Measurements from ENCODE around the gene WDR90. TPM values are rescaled to one million over a fixed set of nuclear protein-coding genes. Genes with fewer than 3 reads are reported as not detected.

WDR90 gene
- total RNA-seq, 1 donor from 2014 or later = 4.2 TPM

DNA sequence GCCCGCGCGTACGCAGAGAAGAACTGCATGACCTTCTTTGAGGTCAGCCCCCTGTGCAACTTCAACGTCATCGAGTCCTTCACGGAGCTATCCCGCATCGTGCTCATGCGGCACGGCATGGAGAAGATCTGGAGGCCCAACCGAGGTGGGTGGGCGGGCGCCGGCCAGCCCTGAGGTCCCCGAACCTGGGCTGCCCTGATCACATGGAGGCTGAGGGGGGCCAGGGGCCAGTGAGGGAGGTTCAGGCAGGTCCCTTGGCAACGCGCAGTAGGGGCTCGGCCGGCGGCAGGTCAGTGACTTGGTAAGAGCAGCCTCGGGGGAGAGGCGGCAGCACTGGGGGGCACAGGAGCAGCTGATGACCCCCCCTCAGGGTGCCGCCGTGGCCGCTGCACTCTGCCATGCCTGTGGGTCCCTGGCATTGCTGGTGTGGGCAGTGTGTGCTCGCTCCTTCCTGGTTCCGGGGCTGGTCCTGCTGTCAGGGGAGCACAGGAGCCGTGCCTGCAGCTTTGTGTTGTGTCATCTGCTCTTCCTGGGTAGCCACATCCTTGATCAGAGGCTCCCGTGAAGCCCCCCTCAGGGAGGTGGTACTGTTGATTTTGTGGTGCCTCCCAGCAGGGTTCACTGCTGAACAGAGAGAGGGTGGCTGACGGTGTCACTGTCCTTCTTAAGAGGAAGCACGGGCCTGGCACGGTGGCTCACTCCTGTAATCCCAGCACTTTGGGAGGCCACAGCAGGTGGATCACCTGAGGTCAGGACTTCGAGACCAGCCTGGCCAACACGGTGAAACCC is 23.0 kb upstream of the WDR90 start:
- DNase-seq (ENCODE audit: low read depth in 2 of 2) = no peak

DNA sequence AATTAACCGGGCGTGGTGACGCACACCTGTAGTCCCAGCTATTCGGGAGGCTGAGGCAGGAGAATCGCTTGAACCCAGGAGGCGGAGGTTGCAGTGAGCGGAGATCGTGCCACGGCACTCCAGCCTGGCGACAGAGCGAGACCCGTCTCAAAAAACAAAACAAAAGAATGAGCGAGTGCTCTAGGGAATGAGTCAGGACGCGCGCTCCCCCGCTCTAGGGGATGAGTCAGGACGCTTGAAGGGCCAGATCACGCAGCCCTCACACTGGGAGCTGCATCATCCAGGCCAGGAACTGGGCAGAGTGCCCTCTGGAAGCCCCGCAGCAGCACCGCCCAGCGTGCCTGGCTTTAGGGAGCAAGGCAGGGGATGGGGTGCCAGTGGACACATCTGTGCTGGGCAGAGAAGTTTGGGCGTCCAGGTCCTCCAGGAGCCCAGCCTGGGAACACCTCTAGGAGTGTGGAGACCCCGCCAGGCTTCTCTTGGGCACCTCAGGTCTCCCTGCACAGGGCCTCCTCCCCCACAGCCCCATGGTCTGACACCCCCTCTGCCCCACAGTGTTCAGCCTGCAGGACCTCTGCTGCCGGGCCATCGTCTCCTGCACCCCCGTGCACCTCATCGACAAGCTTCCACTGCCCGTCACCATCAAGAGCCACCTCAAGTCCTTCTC is 22.2 kb upstream of the WDR90 start:
- DNase-seq (ENCODE audit: low read depth in 2 of 2) = peak; percentile 57 to 95

DNA sequence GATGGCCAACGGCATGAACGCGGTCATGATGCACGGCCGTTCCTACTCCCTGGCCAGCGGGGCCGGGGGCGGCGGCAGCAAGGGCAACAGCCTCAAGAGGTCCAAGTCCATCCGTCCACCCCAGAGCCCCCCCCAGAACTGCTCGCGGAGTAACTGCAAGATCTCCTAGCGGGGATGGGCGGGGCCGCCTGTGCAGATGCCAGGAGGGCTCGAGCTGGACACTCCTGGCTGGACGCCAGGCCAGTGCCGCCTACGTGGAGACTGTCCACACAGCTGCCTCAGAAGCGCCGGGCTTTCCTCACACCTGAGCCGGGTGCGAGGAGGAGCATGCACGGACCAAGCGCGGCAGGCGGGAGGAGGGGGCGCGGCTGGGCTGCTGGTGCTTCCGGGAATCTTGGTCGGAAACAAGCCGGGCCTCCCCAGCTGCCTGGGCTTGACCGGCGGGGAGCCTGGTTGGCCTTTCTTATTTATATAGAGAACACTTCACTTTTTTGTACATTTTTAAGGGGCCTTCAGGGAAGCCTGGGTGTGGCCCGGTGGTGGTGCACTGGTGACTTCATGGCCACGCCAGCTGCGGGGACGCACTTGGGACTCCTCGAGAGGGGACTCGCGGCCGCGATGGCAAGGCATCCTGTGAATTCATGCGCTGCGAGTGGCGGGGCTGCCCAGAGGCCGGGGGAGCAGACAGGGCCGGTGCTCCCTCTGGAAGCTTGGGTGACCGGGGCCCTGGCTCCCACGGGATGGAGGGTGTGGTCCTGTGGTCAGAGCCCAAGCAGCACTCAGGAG is 21.5 kb upstream of the WDR90 start:
- DNase-seq (ENCODE audit: low read depth in 2 of 2) = no peak

DNA sequence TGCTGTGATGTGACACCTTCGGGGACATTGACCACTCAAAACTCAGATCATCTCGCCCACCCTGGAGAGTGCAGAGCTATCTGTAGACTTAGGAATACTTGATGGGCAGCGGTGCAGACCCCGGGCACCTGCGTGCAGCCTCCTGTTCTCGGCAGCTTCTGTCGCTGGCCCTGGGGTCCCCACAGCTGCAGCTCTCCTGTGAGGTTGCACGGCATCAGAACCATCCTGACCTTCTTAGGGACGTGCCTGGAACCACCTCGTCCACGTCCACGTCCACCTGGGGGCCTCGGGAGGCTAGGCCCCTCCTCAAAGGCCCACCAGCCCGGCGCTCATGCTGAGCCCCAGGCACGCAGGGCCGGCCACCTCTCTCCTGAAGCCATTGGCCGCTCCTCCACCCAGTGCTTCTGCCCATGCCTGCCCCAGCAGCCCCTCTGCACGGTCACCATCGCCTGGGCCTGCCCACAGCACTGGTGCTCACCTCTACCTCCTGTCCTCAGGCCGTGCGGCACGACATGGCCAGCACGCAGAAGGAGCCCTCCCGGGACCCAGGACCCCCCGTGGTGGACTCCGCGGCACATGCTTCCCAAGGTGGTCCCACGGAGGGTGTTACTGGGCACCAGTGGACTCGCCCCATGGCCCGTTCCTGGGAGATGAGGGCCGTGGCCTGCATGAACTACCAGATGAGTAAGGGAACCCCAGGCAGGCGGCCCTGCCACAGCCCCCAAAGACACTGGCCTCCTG is 20.7 kb upstream of the WDR90 start:
- no peak for DNase-seq (ENCODE audit: low read depth in 2 of 2)

DNA sequence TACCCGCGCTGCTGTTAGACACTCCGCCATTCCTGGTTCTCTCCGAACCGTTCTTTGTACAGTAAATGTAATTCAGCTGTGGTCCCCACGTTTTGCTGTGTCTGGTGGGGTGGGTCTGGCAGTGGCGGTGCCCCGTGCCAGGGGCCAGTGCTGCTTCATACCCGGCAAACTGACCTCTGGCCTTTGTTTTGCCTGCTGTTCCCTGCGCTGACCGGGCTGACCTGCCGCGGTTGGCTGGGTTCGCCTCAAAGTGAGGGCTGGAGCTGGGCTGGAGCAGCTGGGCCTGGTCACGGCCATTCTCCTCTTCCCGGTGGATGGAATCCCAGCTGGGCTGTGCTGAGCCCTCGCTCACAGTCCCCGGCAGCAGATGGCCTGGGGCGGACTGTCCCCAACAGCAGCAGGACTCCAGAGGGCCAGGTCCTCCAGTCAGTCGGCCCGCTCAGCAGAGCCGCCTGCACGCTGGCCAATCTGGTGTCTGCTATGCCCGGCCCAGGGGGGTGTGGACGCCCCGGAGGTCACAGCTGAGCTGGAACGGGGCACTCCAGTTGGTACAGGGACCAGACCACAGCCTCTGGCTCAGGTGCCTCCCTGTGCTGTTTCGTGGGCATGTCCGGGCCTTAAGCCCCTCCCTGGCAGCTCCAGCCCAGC is 19.9 kb upstream of the WDR90 start:
- no peak for DNase-seq (ENCODE audit: low read depth in 2 of 2)

DNA sequence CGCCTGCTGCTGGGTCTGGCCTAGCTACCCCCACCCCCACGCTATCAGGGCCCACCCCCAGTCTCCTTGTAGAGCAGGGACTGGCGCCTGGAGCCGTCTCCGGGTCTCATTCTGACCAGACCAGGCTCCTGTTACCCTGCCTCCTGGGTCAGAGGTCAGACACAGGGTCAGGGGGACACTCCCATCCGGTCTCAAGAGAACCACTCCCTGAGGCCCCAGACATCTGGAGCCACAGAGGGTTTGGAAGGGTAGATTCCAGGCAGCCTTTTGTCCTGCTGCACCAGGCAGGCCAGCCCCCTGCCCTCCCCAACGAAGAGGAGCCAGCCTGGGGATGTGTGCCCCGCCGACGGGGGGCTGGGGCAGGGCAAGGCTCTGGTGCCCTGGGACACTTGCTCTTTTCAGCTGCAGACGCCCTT is 19.3 kb upstream of the WDR90 start:
- no peak for DNase-seq (ENCODE audit: low read depth in 2 of 2)

DNA sequence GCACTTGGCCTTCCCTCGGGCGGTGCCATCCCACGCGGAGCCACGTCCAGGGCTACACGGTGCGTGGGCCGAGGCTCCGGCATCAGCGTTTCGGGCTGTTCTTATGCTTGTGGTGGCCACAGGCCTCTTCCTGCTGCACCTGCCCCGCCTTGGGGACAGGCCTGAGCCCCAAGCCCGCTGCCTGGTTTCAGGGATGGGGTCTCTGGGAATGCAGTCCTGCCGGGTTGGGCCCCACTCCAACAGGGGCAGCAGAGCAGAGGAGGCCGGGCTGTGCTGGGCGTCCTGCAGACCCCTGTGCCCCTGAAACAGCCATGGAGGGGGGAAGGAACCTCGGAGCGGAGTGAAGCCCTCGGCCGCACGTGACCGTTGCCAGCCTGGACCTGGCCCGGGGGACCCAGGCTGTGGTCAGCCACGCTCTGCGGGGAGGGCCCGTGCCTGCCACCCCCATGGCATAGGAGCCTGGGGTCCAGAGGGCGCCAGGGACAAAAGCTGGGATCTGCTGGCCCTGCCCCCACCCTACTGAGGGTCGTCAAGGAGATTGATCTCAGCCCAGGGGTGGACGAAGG is 18.8 kb upstream of the WDR90 start:
- DNase-seq (ENCODE audit: low read depth in 2 of 2) = no peak

DNA sequence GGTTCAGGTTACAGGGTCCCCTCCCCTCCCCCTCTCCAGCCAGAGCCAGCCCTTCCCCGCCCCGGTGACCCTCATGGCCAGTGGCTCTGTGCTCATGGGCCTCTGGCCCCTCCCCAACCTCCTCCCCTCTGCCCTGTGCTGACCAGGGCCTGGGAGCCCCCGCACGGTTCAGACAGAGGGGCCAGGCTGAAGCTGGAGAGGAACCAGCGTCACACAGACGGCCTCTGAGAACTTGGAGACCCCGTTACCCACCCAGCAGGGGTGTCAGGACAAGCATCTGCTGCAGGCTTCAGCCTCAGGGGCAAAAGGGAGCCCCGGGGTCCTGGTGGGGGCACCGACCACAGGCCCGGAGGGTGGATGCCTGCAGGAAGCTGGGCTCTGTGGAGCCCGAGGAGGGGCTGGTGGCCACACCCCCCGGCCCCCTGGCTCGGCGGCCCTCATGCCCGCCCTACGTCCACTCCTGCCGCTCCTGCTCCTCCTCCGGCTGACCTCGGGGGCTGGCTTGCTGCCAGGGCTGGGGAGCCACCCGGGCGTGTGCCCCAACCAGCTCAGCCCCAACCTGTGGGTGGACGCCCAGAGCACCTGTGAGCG is 18.3 kb upstream of the WDR90 start, which contains the start of gene WFIKKN1:
Gene WFIKKN1, plus strand, starts transcription at position 171 of the 591 bp plus-strand sequence. Its CDS starts 269 bp downstream, at position 440.
- DNase-seq (ENCODE audit: low read depth in 2 of 2) = no peak

DNA sequence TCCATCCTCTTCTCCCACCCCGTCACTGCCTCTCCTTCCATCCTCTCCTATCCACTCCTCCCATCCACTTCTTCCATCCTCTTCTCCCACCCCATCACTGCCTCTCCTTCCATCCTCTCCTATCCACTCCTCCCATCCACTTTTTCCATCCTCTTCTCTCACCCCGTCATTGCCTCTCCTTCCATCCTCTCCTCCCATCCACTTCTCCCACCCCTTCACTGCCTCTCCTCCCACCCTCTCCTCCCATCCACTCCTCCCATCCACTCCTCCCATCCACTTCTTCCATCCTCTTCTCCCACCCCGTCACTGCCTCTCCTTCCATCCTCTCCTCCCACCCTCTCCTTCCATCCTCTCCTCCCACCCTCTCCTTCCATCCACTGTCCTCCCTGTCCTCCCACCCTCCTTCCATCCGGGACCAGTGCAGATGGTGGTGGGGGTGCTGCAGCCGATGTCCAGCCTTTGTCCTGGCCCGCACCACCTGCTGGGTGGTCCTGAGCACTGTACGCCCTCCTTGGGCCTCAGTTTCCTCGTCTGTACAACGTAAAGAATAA is 17.3 kb upstream of the WDR90 start:
- no peak for DNase-seq (ENCODE audit: low read depth in 2 of 2)

DNA sequence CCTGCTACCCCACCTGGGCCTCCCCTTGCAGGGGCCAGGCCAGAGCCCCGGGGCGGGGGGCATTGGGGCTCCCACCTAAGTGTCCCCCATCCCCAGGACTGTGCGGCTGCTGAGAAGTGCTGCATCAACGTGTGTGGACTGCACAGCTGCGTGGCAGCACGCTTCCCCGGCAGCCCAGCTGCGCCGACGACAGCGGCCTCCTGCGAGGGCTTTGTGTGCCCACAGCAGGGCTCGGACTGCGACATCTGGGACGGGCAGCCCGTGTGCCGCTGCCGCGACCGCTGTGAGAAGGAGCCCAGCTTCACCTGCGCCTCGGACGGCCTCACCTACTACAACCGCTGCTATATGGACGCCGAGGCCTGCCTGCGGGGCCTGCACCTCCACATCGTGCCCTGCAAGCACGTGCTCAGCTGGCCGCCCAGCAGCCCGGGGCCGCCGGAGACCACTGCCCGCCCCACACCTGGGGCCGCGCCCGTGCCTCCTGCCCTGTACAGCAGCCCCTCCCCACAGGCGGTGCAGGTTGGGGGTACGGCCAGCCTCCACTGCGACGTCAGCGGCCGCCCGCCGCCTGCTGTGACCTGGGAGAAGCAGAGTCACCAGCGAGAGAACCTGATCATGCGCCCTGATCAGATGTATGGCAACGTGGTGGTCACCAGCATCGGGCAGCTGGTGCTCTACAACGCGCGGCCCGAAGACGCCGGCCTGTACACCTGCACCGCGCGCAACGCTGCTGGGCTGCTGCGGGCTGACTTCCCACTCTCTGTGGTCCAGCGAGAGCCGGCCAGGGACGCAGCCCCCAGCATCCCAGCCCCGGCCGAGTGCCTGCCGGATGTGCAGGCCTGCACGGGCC is 16.5 kb upstream of the WDR90 start:
- no peak for DNase-seq (ENCODE audit: low read depth in 2 of 2)

DNA sequence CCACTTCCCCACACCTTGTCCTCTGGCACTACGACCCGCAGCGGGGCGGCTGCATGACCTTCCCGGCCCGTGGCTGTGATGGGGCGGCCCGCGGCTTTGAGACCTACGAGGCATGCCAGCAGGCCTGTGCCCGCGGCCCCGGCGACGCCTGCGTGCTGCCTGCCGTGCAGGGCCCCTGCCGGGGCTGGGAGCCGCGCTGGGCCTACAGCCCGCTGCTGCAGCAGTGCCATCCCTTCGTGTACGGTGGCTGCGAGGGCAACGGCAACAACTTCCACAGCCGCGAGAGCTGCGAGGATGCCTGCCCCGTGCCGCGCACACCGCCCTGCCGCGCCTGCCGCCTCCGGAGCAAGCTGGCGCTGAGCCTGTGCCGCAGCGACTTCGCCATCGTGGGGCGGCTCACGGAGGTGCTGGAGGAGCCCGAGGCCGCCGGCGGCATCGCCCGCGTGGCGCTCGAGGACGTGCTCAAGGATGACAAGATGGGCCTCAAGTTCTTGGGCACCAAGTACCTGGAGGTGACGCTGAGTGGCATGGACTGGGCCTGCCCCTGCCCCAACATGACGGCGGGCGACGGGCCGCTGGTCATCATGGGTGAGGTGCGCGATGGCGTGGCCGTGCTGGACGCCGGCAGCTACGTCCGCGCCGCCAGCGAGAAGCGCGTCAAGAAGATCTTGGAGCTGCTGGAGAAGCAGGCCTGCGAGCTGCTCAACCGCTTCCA is 15.7 kb upstream of the WDR90 start:
- DNase-seq (ENCODE audit: low read depth in 2 of 2) = no peak

DNA sequence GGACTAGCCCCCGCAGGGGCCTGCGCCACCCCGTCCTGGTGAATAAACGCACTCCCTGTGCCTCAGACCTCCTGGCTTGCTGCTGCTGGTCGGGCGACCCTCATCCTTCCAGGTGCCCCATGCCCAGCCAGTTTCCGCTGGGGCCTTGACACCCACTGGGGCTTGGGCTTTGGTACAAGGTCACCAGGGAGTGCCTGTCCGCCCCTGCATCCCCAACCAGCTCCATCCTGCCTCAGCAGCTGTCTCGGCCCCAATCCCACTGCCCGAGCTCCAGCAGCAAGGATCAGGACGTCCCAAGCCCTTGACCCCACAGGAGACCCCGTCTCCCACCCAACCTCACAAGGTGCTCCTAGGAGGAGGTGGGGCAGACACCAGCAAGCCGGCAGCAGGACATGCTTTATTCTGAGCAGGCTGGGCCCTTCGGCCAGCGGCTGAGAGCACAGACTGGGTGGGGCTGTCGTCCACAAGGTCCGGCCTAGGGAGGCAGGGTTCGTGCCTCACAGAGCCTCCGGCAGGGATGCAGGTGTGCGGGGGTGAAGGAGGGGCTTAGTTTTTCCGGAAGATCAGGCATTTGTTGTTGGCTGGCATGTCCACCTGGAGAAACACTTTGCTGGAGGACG is 15.0 kb upstream of the WDR90 start:
- no peak for DNase-seq (ENCODE audit: low read depth in 2 of 2)

DNA sequence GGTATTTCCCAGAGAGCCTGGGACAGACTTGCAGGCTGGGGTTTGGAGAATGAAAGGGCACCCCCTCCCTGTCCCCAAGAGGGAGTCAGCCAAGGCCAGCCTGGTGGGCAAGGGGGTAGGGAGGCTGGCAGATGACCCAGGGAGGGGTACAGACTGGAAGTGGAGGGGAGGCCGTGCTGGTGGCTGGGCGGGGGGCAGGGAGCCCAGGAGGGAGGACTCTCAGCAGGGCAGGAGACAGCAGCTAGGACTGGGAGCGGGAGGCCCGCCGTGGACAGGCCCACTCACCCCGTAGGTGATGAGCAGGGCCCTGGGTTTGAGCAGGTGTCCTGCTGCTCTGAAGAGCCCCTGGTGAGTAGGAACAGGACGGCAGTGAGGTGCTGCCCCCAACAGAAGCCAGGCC is 14.2 kb upstream of the WDR90 start:
- no peak for DNase-seq (ENCODE audit: low read depth in 2 of 2)

DNA sequence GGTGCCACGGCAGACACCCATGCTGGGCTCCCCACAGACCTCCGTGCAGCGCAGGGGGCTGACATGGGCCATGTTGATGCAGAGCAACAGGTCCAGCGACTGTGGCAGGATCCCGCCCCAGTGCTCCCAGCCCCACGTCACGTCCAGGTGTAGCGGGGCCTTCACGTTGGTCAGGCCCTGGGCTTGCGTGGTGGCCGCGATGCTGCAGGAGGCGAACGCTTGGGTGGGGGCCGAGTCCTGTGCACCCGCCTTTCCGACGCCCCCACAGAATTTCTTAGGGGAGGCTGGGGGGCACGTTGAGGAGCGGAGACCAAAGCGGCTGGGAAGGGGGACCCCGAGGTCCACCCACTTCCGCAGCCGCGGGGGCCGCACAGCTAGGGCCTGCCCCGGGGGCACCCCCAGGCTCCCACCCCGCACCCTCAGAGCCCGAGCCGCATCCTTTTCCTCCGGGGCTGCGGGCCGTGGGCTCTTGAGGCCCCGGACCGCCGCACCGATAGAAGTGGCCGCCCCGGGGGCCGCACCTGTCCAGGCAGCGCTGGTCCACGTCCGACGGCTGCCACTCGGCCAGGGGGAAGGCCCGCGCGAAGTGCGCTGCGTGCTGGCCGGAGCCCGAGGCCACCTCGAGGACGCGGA is 13.5 kb upstream of the WDR90 start:
- DNase-seq (ENCODE audit: low read depth in 2 of 2) = no peak

DNA sequence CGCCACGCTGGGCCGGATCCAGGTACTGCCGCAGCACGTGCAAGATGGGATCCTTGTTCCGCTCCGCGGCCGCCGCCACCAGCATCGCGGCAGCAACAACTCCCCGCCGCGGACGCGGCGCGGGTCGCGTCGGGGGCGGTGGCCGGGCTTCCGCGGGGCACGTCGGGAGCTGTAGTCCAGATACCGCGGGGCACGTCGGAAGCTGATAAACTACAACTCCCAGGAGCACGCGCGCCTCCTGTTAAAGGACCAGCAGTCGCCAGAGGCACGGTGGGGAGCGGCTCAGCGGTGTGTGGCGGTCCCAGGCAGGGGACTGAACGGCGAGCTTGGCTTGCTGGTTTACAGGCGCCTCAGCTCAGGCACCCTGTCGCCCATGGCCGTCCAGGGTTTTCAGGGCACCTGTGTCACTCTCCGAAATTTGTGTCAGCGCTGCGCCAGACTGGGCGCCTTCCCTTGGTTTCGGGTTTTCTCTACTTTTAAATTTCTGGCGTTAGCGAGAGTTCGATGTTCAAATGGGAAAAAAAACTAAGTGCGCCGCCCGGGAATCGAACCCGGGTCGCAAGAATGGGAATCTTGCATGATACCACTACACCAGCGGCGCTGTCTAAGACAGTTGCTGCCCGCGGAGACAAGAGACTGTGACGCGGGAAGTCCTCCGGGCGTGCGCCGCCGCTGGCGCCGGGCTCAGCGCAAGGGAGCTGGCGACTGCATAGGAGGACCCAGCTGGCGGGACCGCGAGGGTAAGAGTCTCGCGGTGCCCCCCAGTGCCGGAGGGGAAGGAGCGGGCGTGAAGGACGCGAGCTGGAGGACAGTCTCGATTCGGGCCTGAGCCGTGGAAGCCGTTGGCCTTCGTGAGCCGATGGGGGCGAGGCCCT is 12.7 kb upstream of the WDR90 start, which contains the start of gene METTL26:
Gene METTL26, minus strand, starts transcription at position 100 of the 875 bp plus-strand sequence. Its CDS starts 15 bp downstream, at position 85.
- DNase-seq (ENCODE audit: low read depth in 2 of 2) = peak; percentile 96 to 97

Data from lung microvascular endothelial cell (primary cell).